Subcutaneous adipose tissue (tissue), 4 donors: ENCODE measurements around the gene IFRD2. TPM values are rescaled to one million over a fixed set of nuclear protein-coding genes. Genes with fewer than 3 reads are reported as not detected.

ENCODE experiments used
- CTCF ChIP-seq: fragments of 450-650 bp; IDR thresholded peaks from one replicate; pipeline ENCODE4 v1.5.1; 2016; ENCODE audit warnings: low read depth, mild to moderate bottlenecking, control low read depth, antibody characterized with exemption, moderate library complexity
- total RNA-seq, 4 donors: library from RNA; depleted of rRNA; stranded (reverse); fragments of >200 nt; gene quantifications; one replicate each; pipeline ENCODE4 v1.1.0, GENCODE V29; 2016

IFRD2 gene
- total RNA-seq, 4 donors from 2014 or later = 31.6 to 56.4 (median 52.2) TPM

DNA sequence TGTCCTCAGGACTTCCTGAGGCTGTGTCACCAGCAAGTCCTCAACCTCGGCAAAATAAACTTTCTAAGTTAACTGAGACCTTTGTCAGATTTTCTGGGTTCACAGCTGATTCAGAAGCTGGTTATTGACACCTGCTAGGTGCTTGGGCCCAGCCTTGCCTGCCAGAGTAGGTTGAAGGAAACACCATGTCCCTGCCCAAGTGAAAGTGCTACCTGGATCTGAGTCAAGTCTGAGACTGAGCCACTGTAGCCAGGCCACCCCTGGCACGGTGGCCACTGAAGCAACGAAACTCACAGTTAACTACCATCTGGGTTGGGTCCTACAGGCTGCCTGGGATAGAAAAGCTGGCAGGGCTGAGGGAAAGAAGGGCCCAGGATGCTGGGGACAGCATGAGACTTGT lies 22.1 kb upstream of the IFRD2 start:
- no peak for TF ChIP-seq CTCF

- no peak for TF ChIP-seq CTCF
Observed at GRCh38 chr3:50304601-50305000, 12.4 kb upstream of the IFRD2 start.

- TF ChIP-seq CTCF = no peak
Observed at GRCh38 chr3:50303013-50303815, 11.0 kb upstream of the IFRD2 start, which contains the start of gene HYAL1. Gene HYAL1 (minus strand): TSS chr3:50303574. CDS start chr3:50302956, 618 bp downstream.

GRCh38 chr3:50302095-50303012 lies 10.1 kb upstream of the IFRD2 start:
- TF ChIP-seq CTCF = no peak

DNA sequence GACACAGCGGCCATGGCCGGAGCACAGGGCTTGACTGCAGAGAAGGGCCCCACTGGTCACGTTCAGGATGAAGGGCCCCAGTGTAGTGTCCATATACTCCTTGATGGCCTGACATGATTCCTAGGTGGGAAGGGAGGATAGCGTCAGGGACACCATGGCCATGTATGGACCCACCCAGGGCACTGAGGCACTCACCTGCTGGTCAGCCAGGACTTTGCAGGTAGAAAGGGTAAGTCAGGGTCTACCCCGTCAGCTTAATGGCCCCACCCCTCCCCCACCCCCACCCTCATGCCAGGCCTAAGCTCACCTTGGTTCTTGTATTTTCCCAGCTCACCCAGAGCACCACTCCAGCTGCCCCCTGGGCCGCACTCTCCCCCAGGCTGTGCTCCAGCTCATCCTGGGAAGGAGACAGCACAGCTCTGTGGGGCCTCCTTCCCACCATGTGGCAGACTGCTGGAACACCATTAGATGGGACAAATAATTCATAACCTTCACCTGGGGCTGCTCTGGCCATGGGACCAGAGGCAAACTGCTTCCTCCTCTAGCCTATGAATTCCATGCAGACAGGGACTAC lies 8.5 kb upstream of the IFRD2 start:
- no peak for TF ChIP-seq CTCF

DNA sequence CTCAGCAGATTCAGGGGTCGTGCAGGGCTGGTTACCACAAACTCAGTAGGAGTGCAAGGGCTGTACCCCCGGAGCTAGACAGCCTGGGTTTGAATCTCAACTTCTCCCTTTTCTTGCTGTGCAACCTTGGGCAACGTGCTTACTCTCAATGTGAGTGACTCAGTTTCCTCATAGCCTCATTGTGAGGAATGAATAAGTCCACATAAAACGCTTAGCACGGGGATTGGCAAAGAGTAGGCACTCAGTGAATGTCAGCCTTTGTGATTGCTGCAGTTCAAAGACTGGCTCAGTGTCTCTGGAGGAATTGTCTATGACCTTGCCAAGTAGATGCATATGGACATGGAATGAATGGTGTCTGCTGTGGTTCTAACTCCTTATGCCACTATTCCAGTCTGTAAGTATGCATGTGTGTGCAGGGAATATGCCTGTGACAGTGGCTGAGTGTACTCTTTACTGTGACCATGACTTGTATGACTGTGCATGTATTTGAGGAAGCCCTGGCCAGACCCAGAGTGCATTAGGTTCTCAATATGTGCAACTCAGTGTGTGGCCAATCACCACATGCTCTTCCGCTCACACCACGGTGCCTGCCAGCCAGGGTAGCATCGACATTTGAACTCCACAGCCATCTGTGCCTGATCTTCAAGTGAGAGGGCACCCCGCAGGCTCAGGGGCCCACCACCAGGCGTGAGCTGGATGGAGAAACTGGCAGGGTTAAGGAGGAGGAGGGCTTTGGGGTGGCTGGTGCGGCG lies 7.9 kb upstream of the IFRD2 start:
- TF ChIP-seq CTCF = no peak
